ENCODE data around the gene RPTOR. TPM values are rescaled to one million over a fixed set of nuclear protein-coding genes. Genes with fewer than 3 reads are reported as not detected.

The RPTOR gene
- total RNA-seq, 1 experiment from 2014 or later, result 58.0 TPM

- no peaks in the 10 kb centered on the region for H3K9me3 ChIP-seq (ENCODE audit: control insufficient read depth, insufficient read depth, low read depth, low read length)
- peaks cover 2% of the 10 kb centered on the region for H3K4me1 ChIP-seq (ENCODE audit: control insufficient read depth, insufficient read depth, low read length)
- no peaks in the 10 kb centered on the region for H3K27me3 ChIP-seq (ENCODE audit: control insufficient read depth, insufficient read depth, low read length)
- no peak overlapping the region for H3K4me3 ChIP-seq (ENCODE audit: low read depth in 2 of 2, low read length in 2 of 2)
- POLR2A ChIA-PET, result no interaction called here
- BruUV-seq (replicated peaks), result no TSS peak
- H3K36me3 ChIP-seq (ENCODE audit: control insufficient read depth, insufficient read depth, low read length), result no peaks in the 10 kb centered on the region
- TF ChIP-seq REST (IDR thresholded peaks at IDR 0.05; ENCODE audit: insufficient read depth in 1 of 2, low read depth in 2 of 2, low read length in 1 of 2) (no peak), CTCF (IDR thresholded peaks at IDR 0.05) (no peak), SIN3A (IDR thresholded peaks at IDR 0.05; ENCODE audit: borderline replicate concordance, insufficient read depth, low read depth, low read length) (no peak), POLR2AphosphoS5 (IDR thresholded peaks at IDR 0.05; ENCODE audit: low read depth, low read length) (no peak), TCF7L2 (IDR thresholded peaks at IDR 0.05; ENCODE audit: low read depth, low read length) (no peak)
- in situ Hi-C loops (cut with HindIII; ENCODE audit: low pct_unique_long_range_greater_than_20kb, low sequenced_read_pairs) (loop anchor here (5.0 kb wide), 1 partner anchor 35 kb away; no protein-coding TSS in a partner anchor), intact Hi-C loops (cut with micrococcal nuclease; ENCODE audit: unreplicated experiment) (no loop called here)
- no peak for DNase-seq (ENCODE audit: low read depth, low spot score)
- no peak for ATAC-seq
- CTCF ChIA-PET, result no interaction called here
- H3K27ac ChIP-seq (ENCODE audit: low read length), result no peak overlapping the region
Measured at GRCh38 chr17:80861892-80862291, 317.3 kb downstream of the RPTOR start.

- no peak overlapping the region for H3K4me3 ChIP-seq (ENCODE audit: low read depth in 2 of 2, low read length in 2 of 2)
- H3K36me3 ChIP-seq (ENCODE audit: control insufficient read depth, insufficient read depth, low read length), result no peaks in the 10 kb centered on the region
- intact Hi-C loops (cut with micrococcal nuclease; ENCODE audit: unreplicated experiment), result no loop called here
- no peak for TF ChIP-seq REST (IDR thresholded peaks at IDR 0.05; ENCODE audit: insufficient read depth in 1 of 2, low read depth in 2 of 2, low read length in 1 of 2)
- no peak for TF ChIP-seq CTCF (IDR thresholded peaks at IDR 0.05)
- H3K4me1 ChIP-seq (ENCODE audit: control insufficient read depth, insufficient read depth, low read length), result no peaks in the 10 kb centered on the region
- H3K27me3 ChIP-seq (ENCODE audit: control insufficient read depth, insufficient read depth, low read length), result no peaks in the 10 kb centered on the region
- CTCF ChIA-PET, result no interaction called here
- POLR2A ChIA-PET, result no interaction called here
- BruUV-seq (replicated peaks), result no TSS peak
- ATAC-seq, result no peak
- in situ Hi-C loops (cut with HindIII; ENCODE audit: low pct_unique_long_range_greater_than_20kb, low sequenced_read_pairs), result loop anchor here (5.0 kb wide), 1 partner anchor 35 kb away; no protein-coding TSS in a partner anchor
- no peaks in the 10 kb centered on the region for H3K9me3 ChIP-seq (ENCODE audit: control insufficient read depth, insufficient read depth, low read depth, low read length)
- no peak for DNase-seq (ENCODE audit: low read depth, low spot score)
- H3K27ac ChIP-seq (ENCODE audit: low read length), result no peak overlapping the region
Measured at GRCh38 chr17:80862481-80862961, 317.9 kb downstream of the RPTOR start.
